K562 (cell line): ENCODE data around the gene PRDX4. TPM values are rescaled to one million over a fixed set of nuclear protein-coding genes. Genes with fewer than 3 reads are reported as not detected.
A peak's percentile ranks its signal among the peaks of the same experiment; 100 is the strongest.

ENCODE experiments used
- ATAC-seq: fragments of 200-7000 bp; cut with Tn5 transposase; 3 replicates; pipeline ENCODE4 v1.9.1; 2020; ENCODE audit warnings: moderate library complexity
- BruUV-seq: library from RNA; stranded (reverse); fragments of 400-500 nt; replicated peaks from 2 replicates; lab custom pipeline; 2021; lab: Mats Ljungman, UMichigan
- CTCF ChIA-PET: fragments of 300-600 bp; formaldehyde crosslinking; extraction: SDS; loops from one replicate; lab custom pipeline; 2021; ENCODE audit warnings: low intra/inter-chr PET ratio; lab: Yijun Ruan, JAX
- POLR2A ChIA-PET: fragments of 300-600, 350-650 bp; sonication (Branson Sonifier 250); formaldehyde crosslinking; extraction: SDS; loops from one replicate; lab custom pipeline; 2021; ENCODE audit warnings: antibody characterized with exemption, inconsistent platforms; lab: Yijun Ruan, JAX
- DNase-seq, 4 experiments: peaks; one replicate each; pipeline versions ENCODE4 v3.0.0 to v3.0.0-alpha.2; 2011 to 2018; ENCODE audit warnings: low spot score in 3 of 4, mixed read lengths in 3 of 4; ENCODE audit errors: extremely low read depth in 1 of 4
- FAIRE-seq: peaks from 2 replicates; lab custom pipeline; 2011; peaks lifted over from hg19 to GRCh38; lab: Jason Lieb, UNC
- H2AFZ ChIP-seq: 2 replicates; pipeline ENCODE4 v1.6.0; 2011; ENCODE audit warnings: low read depth, low read length, control low read depth, inconsistent platforms
- H3K27ac ChIP-seq: fragments of 200-600 bp; 3 replicates; pipeline ENCODE4 v1.8.0; 2011; ENCODE audit warnings: low read depth, mild to moderate bottlenecking, control low read depth, inconsistent platforms, low read length, moderate library complexity, mixed read lengths; ENCODE audit errors: extremely low read depth
- H3K27me3 ChIP-seq, 2 experiments: fragments of 300-600 bp in 1 of 2; 2 replicates in 1 of 2; 3 replicates in 1 of 2; pipeline versions ENCODE4 v1.6.0 to v1.8.0; 2011; ENCODE audit warnings: inconsistent platforms in 2 of 2, low read length in 2 of 2, mild to moderate bottlenecking in 1 of 2, mixed read lengths in 1 of 2, moderate library complexity in 1 of 2; ENCODE audit not compliant: control insufficient read depth in 2 of 2, insufficient read depth in 2 of 2
- H3K36me3 ChIP-seq: fragments of 300-600 bp; 3 replicates; pipeline ENCODE4 v1.8.0; 2011; ENCODE audit warnings: mild to moderate bottlenecking, low read length, inconsistent platforms; ENCODE audit not compliant: control insufficient read depth, insufficient read depth
- H3K4me1 ChIP-seq, 2 experiments: fragments of 200-600 bp in 1 of 2; replicated peaks in 1 of 2; 2 replicates in 1 of 2; 3 replicates in 1 of 2; pipeline versions ENCODE4 v1.5.1 to v1.8.0; 2011; ENCODE audit warnings: inconsistent platforms in 2 of 2, low read length in 2 of 2, mild to moderate bottlenecking in 1 of 2, mixed read lengths in 1 of 2, moderate library complexity in 1 of 2; ENCODE audit not compliant: control insufficient read depth in 2 of 2, insufficient read depth in 2 of 2
- H3K4me2 ChIP-seq: 2 replicates; pipeline ENCODE4 v1.6.1; 2011; ENCODE audit warnings: low read length, control low read depth, inconsistent platforms, mixed read lengths; ENCODE audit not compliant: insufficient read depth
- H3K4me3 ChIP-seq: fragments of 200-600 bp; sonication (generic), shearing (Covaris generic); 2 replicates; pipeline ENCODE4 v1.5.1; 2016; ENCODE audit warnings: control low read depth, inconsistent platforms
- H3K79me2 ChIP-seq: fragments of 200-600 bp; 3 replicates; pipeline ENCODE4 v1.8.0; 2011; ENCODE audit warnings: low read length, inconsistent platforms; ENCODE audit not compliant: control insufficient read depth, insufficient read depth
- H3K9ac ChIP-seq, 2 experiments: 2 replicates each; pipeline versions ENCODE4 v1.6.0 to v1.6.1; 2011; ENCODE audit warnings: low read depth in 2 of 2, low read length in 2 of 2, control low read depth in 1 of 2, inconsistent platforms in 1 of 2, mild to moderate bottlenecking in 1 of 2, mixed read lengths in 1 of 2; ENCODE audit not compliant: insufficient read depth in 1 of 2
- H3K9me1 ChIP-seq: one replicate; pipeline ENCODE4 v1.6.0; 2011; ENCODE audit warnings: inconsistent platforms, mild to moderate bottlenecking, low read length, moderate library complexity; ENCODE audit not compliant: control insufficient read depth, insufficient read depth
- H3K9me3 ChIP-seq: replicated peaks from 2 replicates; pipeline ENCODE4 v1.5.1; 2011; ENCODE audit warnings: low read depth, low read length, inconsistent platforms; ENCODE audit not compliant: control insufficient read depth, insufficient read depth
- H4K20me1 ChIP-seq: replicated peaks from 2 replicates; pipeline ENCODE4 v1.6.1; 2011; ENCODE audit warnings: low read length, inconsistent platforms, mixed read lengths; ENCODE audit not compliant: control insufficient read depth, insufficient read depth
- RAD21 ChIP-seq, 2 experiments: fragments of 250-450 bp in 1 of 2; fragments of 450-650 bp in 1 of 2; sonication (Bioruptor Pico) in 1 of 2; formaldehyde crosslinking in 1 of 2; IDR thresholded peaks in 1 of 2; conservative IDR thresholded peaks in 1 of 2; 2 replicates each; pipeline versions ENCODE4 v1.4.0 to v1.8.0; 2020 to 2022; ENCODE audit warnings: mild to moderate bottlenecking in 2 of 2, moderate library complexity in 1 of 2
- WGBS: fragments of 100-300 bp; shearing (Covaris generic); methylation state at CpG from one replicate; pipeline ENCODE4 v1.1.6; 2016; ENCODE audit warnings: low coverage, mixed read lengths; ENCODE audit not compliant: insufficient coverage; ENCODE audit errors: missing lambda C conversion rate; 5-methylcytosine and 5-hydroxymethylcytosine counted together
- in situ Hi-C: fragments of 300-500 bp; cut with MboI; formaldehyde crosslinking; loops from 4 replicates; pipeline ENCODE4 v1.15.0; 2018; ENCODE audit warnings: inconsistent platforms, mixed read lengths
- intact Hi-C: fragments of 100-400 bp; cut with micrococcal nuclease; formaldehyde crosslinking; loops from 2 replicates; pipeline ENCODE4 v1.14.2; 2022
- polyA plus RNA-seq, 8 experiments: library from polyadenylated mRNA; depleted of rRNA in 4 of 8; stranded (reverse) in 5 of 8; unstranded in 3 of 8; fragments of >200 nt; fragmentation: Nextera tagmentation in 2 of 8; fragmentation: Illumina TruSeq in 1 of 8; extraction: Ambion mirVana in 2 of 8; extraction: Trizol in 1 of 8; gene quantifications; 2 replicates each; pipeline versions ENCODE4 v1.2.1 to v1.2.3, GENCODE V29; 2011 to 2014; ENCODE audit warnings: inconsistent platforms in 1 of 8, missing spikeins in 1 of 8
- total RNA-seq, 7 experiments: library from RNA; depleted of rRNA in 6 of 7; stranded (reverse); fragments of >200 nt in 6 of 7; fragmentation: Illumina TruSeq in 2 of 7; extraction: Trizol in 2 of 7; gene quantifications; 2 replicates each; pipeline versions ENCODE4 v1.2.1 to v1.2.3, GENCODE V29; 2011 to 2021; ENCODE audit warnings: low replicate concordance in 1 of 7
- TF ChIP-seq, protein P1 (sequence below): sonication (generic); formaldehyde crosslinking; IDR thresholded peaks from 2 replicates; pipeline ENCODE4 v1.8.0; 2022; ENCODE audit warnings: missing genetic modification reagents, mild to moderate bottlenecking, borderline replicate concordance
- TF ChIP-seq, protein P2 (sequence below), 3 experiments: IDR thresholded peaks in 2 of 3; conservative IDR thresholded peaks in 1 of 3; 2 replicates each; pipeline ENCODE4 v1.5.1; 2011 to 2012; ENCODE audit warnings: low read length in 3 of 3, mild to moderate bottlenecking in 3 of 3, control low read depth in 2 of 3, improper control_type of control experiment in 1 of 3, inconsistent platforms in 1 of 3, low read depth in 1 of 3, mixed read lengths in 1 of 3, moderate library complexity in 1 of 3; ENCODE audit not compliant: insufficient read depth in 2 of 3

The PRDX4 gene
- total and polyA plus RNA-seq, 9 of the 15 experiments (the other 6 are each of a cell fraction or from before 2014, with no cell fraction given), result 28.6 to 253 (median 153) TPM

DNA sequence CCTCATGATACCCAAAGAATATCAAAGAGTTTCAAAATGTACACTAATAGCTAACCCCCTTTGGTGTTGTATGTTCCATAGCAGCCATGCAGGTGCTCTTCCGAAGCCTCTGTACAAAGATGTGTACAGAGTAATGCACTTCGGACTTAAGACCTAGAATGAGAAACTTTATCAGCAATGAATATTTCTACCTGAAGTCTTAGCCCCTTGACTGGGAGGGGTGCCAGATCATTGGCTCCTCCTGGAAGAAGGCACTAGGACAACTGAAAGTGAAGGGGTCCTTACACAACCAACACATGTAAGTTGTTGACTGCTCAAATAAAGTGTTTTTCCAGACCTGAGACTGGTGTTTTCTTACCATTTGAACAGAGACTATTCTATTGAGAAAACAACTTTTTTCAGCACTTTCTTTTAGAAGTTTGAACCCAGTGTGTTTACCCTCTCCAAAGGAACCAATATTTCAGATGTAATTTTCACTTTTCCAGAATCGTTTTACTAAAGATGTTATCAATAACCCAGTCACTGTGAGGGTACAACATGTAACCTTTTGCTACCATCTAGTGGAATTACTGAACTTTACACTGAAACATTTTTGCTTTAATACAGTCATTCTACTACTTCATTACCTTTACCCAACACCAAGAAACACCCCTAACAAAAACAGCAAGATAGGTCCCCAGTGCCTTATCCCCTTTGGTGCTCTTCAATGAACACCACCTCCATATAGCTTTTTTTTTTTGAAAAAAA is 33.3 kb upstream of the PRDX4 start:
- no peak for FAIRE-seq
- H3K27ac ChIP-seq, result no peak overlapping the region
- no peak overlapping the region for H2AFZ ChIP-seq
- peak; percentile 69 for ATAC-seq
- no peak overlapping the region for H3K4me3 ChIP-seq
- no peaks in the 10 kb centered on the region for H3K36me3 ChIP-seq
- WGBS, result 11% methylated on average over 3 of the region's 3 CpGs
- H3K9me1 ChIP-seq, result no peaks in the 10 kb centered on the region
- POLR2A ChIA-PET, result no interaction called here
- no peaks in the 10 kb centered on the region for H3K4me1 ChIP-seq
- TF ChIP-seq, protein P1, sequence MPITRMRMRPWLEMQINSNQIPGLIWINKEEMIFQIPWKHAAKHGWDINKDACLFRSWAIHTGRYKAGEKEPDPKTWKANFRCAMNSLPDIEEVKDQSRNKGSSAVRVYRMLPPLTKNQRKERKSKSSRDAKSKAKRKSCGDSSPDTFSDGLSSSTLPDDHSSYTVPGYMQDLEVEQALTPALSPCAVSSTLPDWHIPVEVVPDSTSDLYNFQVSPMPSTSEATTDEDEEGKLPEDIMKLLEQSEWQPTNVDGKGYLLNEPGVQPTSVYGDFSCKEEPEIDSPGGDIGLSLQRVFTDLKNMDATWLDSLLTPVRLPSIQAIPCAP (CRISPR knock-in tag), result no peak
- peak in 1 of 2 experiments; percentile 57; a peak in 2 of 4 replicates for TF ChIP-seq RAD21 (CRISPR knock-in tag; conservative IDR thresholded peaks at IDR 0.05 in 1 of 2, IDR thresholded peaks at IDR 0.05 in 1 of 2)
- TF ChIP-seq, protein P2, sequence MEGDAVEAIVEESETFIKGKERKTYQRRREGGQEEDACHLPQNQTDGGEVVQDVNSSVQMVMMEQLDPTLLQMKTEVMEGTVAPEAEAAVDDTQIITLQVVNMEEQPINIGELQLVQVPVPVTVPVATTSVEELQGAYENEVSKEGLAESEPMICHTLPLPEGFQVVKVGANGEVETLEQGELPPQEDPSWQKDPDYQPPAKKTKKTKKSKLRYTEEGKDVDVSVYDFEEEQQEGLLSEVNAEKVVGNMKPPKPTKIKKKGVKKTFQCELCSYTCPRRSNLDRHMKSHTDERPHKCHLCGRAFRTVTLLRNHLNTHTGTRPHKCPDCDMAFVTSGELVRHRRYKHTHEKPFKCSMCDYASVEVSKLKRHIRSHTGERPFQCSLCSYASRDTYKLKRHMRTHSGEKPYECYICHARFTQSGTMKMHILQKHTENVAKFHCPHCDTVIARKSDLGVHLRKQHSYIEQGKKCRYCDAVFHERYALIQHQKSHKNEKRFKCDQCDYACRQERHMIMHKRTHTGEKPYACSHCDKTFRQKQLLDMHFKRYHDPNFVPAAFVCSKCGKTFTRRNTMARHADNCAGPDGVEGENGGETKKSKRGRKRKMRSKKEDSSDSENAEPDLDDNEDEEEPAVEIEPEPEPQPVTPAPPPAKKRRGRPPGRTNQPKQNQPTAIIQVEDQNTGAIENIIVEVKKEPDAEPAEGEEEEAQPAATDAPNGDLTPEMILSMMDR (IDR thresholded peaks at IDR 0.05 in 2 of 3, conservative IDR thresholded peaks at IDR 0.05 in 1 of 3; ENCODE audit: insufficient read depth in 2 of 3, low read depth in 1 of 3, low read length in 3 of 3), result peak in 1 of 3 experiments; percentile 47; a peak in 2 of 6 replicates
- DNase-seq, result peak in 1 of 4 experiments; percentile 12
- H3K27me3 ChIP-seq, result peaks cover 0 to 2% of the 10 kb centered on the region in 2 experiments; a peak in 2 of 5 replicates
- no peak overlapping the region for H3K9ac ChIP-seq
- no peaks in the 10 kb centered on the region for H3K9me3 ChIP-seq
- in situ Hi-C loops (no loop called here), intact Hi-C loops (no loop called here)
- no peaks in the 10 kb centered on the region for H3K79me2 ChIP-seq
- H3K4me2 ChIP-seq, result no peak overlapping the region
- no peaks in the 10 kb centered on the region for H4K20me1 ChIP-seq
- CTCF ChIA-PET, result interaction anchor here (0.6 kb wide), 2 partner anchors 1498 to 1645 kb away, joined by 3 read pairs; no protein-coding TSS in a partner anchor
- BruUV-seq, result no TSS peak
